ENCODE measurements around the gene CEACAM7. TPM values are rescaled to one million over a fixed set of nuclear protein-coding genes. Genes with fewer than 3 reads are reported as not detected.

CEACAM7 gene
- total RNA-seq, 4 donors from 2014 or later, result 0.49 to 1.8 (median 0.51) TPM; not detected in 1

DNA sequence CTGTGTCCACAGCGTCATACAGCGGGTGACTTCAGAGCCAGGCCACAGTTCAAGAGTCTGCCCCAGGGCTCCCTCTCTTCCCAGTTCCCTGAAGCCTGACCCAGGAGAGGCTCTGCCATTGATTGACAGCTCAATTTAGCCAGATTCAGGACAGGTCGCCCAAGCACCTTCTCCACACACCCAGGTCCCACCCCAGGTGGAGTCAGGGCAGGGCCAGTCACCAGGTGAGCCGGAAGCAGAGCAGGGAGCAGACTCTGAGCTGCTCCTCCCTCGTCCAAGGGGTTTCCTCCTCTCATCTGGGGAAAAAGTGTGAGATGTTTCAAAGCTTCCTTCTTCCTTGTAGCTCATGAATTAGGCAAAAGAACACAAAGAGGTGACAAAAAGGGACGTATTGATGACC, 5.6 kb downstream of the CEACAM7 start:
- Histone ChIP-seq H3K4me1 (no peaks in the 10 kb centered on the region), H3K27me3 (no peaks in the 10 kb centered on the region), H3K27ac (no peak overlapping the region), H3K9me3 (no peaks in the 10 kb centered on the region), H3K4me3 (no peak overlapping the region), H3K36me3 (no peaks in the 10 kb centered on the region)
- no peak for DNase-seq
- intact Hi-C loops (cut with DNase I; ENCODE audit: low total_unique reads), result no loop called here
- no peak for TF ChIP-seq POLR2A (IDR thresholded peaks at IDR 0.05)
- TF ChIP-seq, protein P1, sequence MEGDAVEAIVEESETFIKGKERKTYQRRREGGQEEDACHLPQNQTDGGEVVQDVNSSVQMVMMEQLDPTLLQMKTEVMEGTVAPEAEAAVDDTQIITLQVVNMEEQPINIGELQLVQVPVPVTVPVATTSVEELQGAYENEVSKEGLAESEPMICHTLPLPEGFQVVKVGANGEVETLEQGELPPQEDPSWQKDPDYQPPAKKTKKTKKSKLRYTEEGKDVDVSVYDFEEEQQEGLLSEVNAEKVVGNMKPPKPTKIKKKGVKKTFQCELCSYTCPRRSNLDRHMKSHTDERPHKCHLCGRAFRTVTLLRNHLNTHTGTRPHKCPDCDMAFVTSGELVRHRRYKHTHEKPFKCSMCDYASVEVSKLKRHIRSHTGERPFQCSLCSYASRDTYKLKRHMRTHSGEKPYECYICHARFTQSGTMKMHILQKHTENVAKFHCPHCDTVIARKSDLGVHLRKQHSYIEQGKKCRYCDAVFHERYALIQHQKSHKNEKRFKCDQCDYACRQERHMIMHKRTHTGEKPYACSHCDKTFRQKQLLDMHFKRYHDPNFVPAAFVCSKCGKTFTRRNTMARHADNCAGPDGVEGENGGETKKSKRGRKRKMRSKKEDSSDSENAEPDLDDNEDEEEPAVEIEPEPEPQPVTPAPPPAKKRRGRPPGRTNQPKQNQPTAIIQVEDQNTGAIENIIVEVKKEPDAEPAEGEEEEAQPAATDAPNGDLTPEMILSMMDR (IDR thresholded peaks at IDR 0.05), result no peak

DNA sequence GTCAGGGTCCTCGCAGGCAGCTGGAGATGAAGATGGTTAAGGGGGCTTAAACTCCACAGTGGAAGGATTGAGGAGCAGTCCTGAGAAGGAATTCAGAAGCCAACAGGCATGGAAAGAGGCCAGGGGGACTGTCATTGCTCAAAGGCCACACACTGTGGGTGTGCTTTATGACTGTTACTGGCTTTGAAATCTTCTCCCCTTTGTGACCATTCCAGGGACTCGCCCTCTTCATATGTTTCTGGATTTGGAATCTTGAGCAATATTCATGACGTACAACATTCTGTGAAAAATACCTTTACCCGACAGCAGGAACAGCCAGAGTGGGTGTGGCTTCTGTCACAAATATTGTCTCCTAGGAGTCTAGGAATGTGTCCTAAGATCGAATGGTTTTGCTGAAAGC, 16.6 kb downstream of the CEACAM7 start:
- intact Hi-C loops (cut with DNase I; ENCODE audit: low total_unique reads), result no loop called here
- no peak for TF ChIP-seq POLR2A (IDR thresholded peaks at IDR 0.05)
- TF ChIP-seq, protein P1 (IDR thresholded peaks at IDR 0.05), result no peak
- Histone ChIP-seq H3K27me3 (no peaks in the 10 kb centered on the region), H3K4me3 (no peak overlapping the region), H3K36me3 (no peaks in the 10 kb centered on the region), H3K4me1 (no peaks in the 10 kb centered on the region), H3K27ac (no peak overlapping the region), H3K9me3 (no peaks in the 10 kb centered on the region)
- no peak for DNase-seq

DNA sequence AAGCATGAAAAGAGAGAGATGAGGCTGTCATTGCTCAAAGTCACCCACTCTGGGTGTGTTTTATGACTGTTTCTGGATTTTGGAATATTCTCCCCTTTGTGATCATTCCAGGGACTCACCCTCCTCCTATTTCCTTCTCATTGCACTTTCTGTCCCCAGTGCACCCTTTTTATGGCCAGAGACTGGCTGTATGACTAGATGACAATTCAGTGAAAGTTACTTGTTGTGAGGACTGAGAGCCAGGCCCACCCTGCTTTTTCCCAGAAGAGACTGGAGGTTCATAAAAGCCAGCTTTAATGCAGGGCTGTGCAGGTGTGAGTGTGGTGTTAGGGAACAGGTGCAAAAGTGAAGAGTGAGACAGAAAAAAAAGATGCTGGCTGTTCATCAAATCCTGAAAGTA, 17.3 kb downstream of the CEACAM7 start:
- Histone ChIP-seq H3K9me3 (peaks cover 0 to 5% of the 10 kb centered on the region in 2 donors), H3K27ac (no peak overlapping the region), H3K36me3 (no peaks in the 10 kb centered on the region), H3K4me3 (no peak overlapping the region), H3K27me3 (no peaks in the 10 kb centered on the region), H3K4me1 (no peaks in the 10 kb centered on the region)
- no peak for TF ChIP-seq POLR2A (IDR thresholded peaks at IDR 0.05)
- TF ChIP-seq, protein P1 (IDR thresholded peaks at IDR 0.05), result no peak
- intact Hi-C loops (cut with DNase I; ENCODE audit: low total_unique reads), result no loop called here
- DNase-seq, result no peak

DNA sequence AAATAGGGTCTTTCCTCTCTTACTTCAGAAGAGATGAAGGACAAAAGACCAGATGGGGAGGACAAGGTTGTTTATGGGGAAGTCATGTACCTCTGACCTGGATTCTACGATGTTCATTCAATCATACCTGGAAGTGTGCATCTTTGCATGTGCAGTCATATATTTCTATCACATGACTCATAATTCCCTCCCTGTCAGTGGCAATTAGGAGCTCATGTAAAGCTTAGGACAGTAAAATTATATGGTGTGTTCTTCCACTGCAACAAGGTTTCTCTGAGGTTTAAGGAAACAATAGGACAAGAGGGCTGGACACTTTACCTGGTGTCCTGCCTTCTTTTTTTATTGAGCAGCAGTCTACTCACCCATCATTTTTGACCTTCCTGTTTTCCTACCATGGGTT, 19.8 kb downstream of the CEACAM7 start:
- H3K36me3 ChIP-seq, result no peaks in the 10 kb centered on the region
- no peak for DNase-seq
- H3K27ac ChIP-seq, result no peak overlapping the region
- intact Hi-C loops (cut with DNase I; ENCODE audit: low total_unique reads), result no loop called here
- H3K4me1 ChIP-seq, result no peaks in the 10 kb centered on the region
- no peak overlapping the region for H3K4me3 ChIP-seq
- peaks cover 0 to 5% of the 10 kb centered on the region in 2 donors for H3K9me3 ChIP-seq
- H3K27me3 ChIP-seq, result no peaks in the 10 kb centered on the region
- TF ChIP-seq, protein P1 (IDR thresholded peaks at IDR 0.05), result no peak

DNA sequence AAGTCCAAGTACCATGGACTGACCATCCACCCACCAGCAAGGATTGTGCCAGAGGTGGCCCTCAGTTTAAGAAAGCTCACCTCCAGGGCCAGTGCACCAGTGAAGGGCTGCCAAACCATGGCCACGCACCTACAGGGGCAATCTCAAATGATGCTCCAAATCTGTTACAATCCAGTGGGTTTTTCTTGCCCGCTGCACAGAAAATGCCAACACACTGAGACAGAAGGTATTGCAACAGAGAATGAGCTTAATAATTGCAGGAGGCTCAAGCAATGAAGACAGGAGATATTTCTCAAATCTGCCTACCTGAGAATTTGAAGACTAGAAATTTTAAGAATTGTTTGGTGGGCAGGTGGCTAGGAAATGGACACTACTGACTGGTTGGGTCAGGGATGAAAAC, 22.0 kb downstream of the CEACAM7 start:
- H3K4me3 ChIP-seq, result no peak overlapping the region
- H3K36me3 ChIP-seq, result no peaks in the 10 kb centered on the region
- H3K27ac ChIP-seq, result no peak overlapping the region
- peaks cover 0 to 5% of the 10 kb centered on the region in 2 donors for H3K9me3 ChIP-seq
- no peaks in the 10 kb centered on the region for H3K4me1 ChIP-seq
- H3K27me3 ChIP-seq, result no peaks in the 10 kb centered on the region
- intact Hi-C loops (cut with DNase I; ENCODE audit: low total_unique reads), result no loop called here
- TF ChIP-seq POLR2A (IDR thresholded peaks at IDR 0.05), result no peak
- TF ChIP-seq, protein P1 (IDR thresholded peaks at IDR 0.05), result no peak
- no peak for DNase-seq
